Epidermal melanocyte (primary cell): ENCODE data around the gene SCML2.
"Not testable (repeated sequence)": the region's sequence is repeated elsewhere in the genome, so short reads cannot be mapped to it uniquely, and the experiment has no call there.

ENCODE experiments used
- DNase-seq: peaks from one replicate; pipeline ENCODE4 v3.0.0; 2011; ENCODE audit warnings: low spot score; ENCODE audit not compliant: insufficient read length

Gene SCML2

GRCh38 chrX:18354369-18355223 lies at the start of gene SCML2:
TSS of gene SCML2 (minus strand) at chrX:18354688. CDS start at chrX:18334071, 20,617 bp downstream.
- no peak for DNase-seq

- DNase-seq = no peak
These were observed 47.3 kb upstream of the SCML2 start for GRCh38 chrX:18401848-18402213.

GRCh38 chrX:18394477-18394876 lies 40.0 kb upstream of the SCML2 start:
- no peak for DNase-seq

GRCh38 chrX:18390941-18391538 lies 36.6 kb upstream of the SCML2 start:
- DNase-seq = peak; percentile 17

- DNase-seq = no peak
These were observed 35.5 kb upstream of the SCML2 start for GRCh38 chrX:18389966-18390365.

GRCh38 chrX:18377796-18378195 lies 23.3 kb upstream of the SCML2 start:
- no peak for DNase-seq

GRCh38 chrX:18375131-18375805 lies 20.8 kb upstream of the SCML2 start:
- DNase-seq = not testable (repeated sequence)

GRCh38 chrX:18369096-18369495 lies 14.6 kb upstream of the SCML2 start:
- DNase-seq = not testable (repeated sequence)

- no peak for DNase-seq
These were observed 13.9 kb upstream of the SCML2 start for GRCh38 chrX:18368402-18368801.

- no peak for DNase-seq
These were observed 6.4 kb upstream of the SCML2 start for GRCh38 chrX:18360867-18361266.

- no peak for DNase-seq
These were observed 538 bp downstream of the SCML2 start for GRCh38 chrX:18353931-18354368.

GRCh38 chrX:18351784-18352183 lies 2.7 kb downstream of the SCML2 start:
- no peak for DNase-seq

GRCh38 chrX:18348047-18348446 lies 6.4 kb downstream of the SCML2 start:
- no peak for DNase-seq

- DNase-seq = no peak
These were observed 45.1 kb downstream of the SCML2 start for GRCh38 chrX:18309401-18309800.

- DNase-seq = no peak
These were observed 57.2 kb downstream of the SCML2 start for GRCh38 chrX:18297251-18297650.

GRCh38 chrX:18294893-18295292 lies 59.6 kb downstream of the SCML2 start:
- no peak for DNase-seq

GRCh38 chrX:18291006-18291545 lies 63.4 kb downstream of the SCML2 start:
- DNase-seq = peak; percentile 12

- DNase-seq = no peak
These were observed 64.3 kb downstream of the SCML2 start for GRCh38 chrX:18290200-18290599.

- no peak for DNase-seq
These were observed 65.8 kb downstream of the SCML2 start for GRCh38 chrX:18288716-18289115.

GRCh38 chrX:18286322-18286831 lies 68.1 kb downstream of the SCML2 start:
- DNase-seq = no peak

- no peak for DNase-seq
These were observed 76.0 kb downstream of the SCML2 start for GRCh38 chrX:18278449-18278848.

- no peak for DNase-seq
These were observed 82.3 kb downstream of the SCML2 start for GRCh38 chrX:18272222-18272621.
